Psoas muscle (tissue), 8 donors: Measurements from ENCODE around the gene WDR13. TPM values are rescaled to one million over a fixed set of nuclear protein-coding genes. Genes with fewer than 3 reads are reported as not detected.

Experiments used
- ATAC-seq, 4 donors: fragments of 200-7000 bp; cut with Tn5 transposase; one replicate each; pipeline ENCODE4 v1.9.1; 2020; ENCODE audit warnings: moderate library complexity in 3 of 4, mild to moderate bottlenecking in 2 of 4
- DNase-seq, 2 donors: peaks; one replicate each; pipeline ENCODE4 v3.0.0-alpha.2; 2020
- H3K27ac ChIP-seq: fragments of 200-600 bp; one replicate; pipeline ENCODE4 v1.8.0; 2022
- H3K27me3 ChIP-seq, 3 donors: fragments of 200-600 bp in 1 of 3; one replicate each; pipeline versions ENCODE4 v1.6.1 to v1.8.0; 2013 to 2022; ENCODE audit warnings: low read length in 2 of 3, mild to moderate bottlenecking in 2 of 3, moderate library complexity in 1 of 3; ENCODE audit not compliant: insufficient read depth in 3 of 3
- H3K36me3 ChIP-seq, 2 donors: fragments of 200-600 bp in 1 of 2; one replicate each; pipeline versions ENCODE4 v1.6.1 to v1.8.0; 2013 to 2022; ENCODE audit warnings: low read depth in 1 of 2, mild to moderate bottlenecking in 1 of 2, moderate library complexity in 1 of 2; ENCODE audit not compliant: insufficient read depth in 1 of 2
- H3K4me1 ChIP-seq: fragments of 200-600 bp; one replicate; pipeline ENCODE4 v1.8.0; 2022
- H3K4me3 ChIP-seq: fragments of 200-600 bp; one replicate; pipeline ENCODE4 v1.8.0; 2022; ENCODE audit warnings: mild to moderate bottlenecking
- H3K9me3 ChIP-seq: fragments of 200-600 bp; one replicate; pipeline ENCODE4 v1.8.0; 2022
- CTCF ChIP-seq: fragments of 200-600 bp; IDR thresholded peaks from one replicate; pipeline ENCODE4 v1.8.0; 2022; ENCODE audit warnings: antibody characterized with exemption
- WGBS, 3 donors: extraction: QIAGEN DNeasy Blood & Tissue Kit; methylation state at CpG; one replicate each; pipeline versions ENCODE4 v1.1.6 to v1.1.7; 2013; 5-methylcytosine and 5-hydroxymethylcytosine counted together
- intact Hi-C, 2 donors: fragments of 100-400 bp; cut with DNase I; formaldehyde crosslinking; loops; one replicate each; pipeline versions ENCODE4 v1.11.0 to v1.14.2; 2022
- polyA plus RNA-seq, 3 donors: library from polyadenylated mRNA; stranded (reverse); fragments of 200-250 nt; gene quantifications; one replicate each; pipeline ENCODE4 v1.2.3, GENCODE V29; 2013
- total RNA-seq, 4 donors: library from RNA; stranded (reverse); fragmentation: NEBNext Ultra II Directional in 2 of 4; extraction: Animal tissue kit (Norgen Biotek cat#: 25700) in 2 of 4; gene quantifications; one replicate each; pipeline versions ENCODE4 v1.2.1 to v1.2.4, GENCODE V29; 2021 to 2023
- donor health status: healthy with polysubstance abuse.
- donor health status: DM: no; HTN: no; CAD: no; lungs with moderate emphysema.
- donor health status: Bipolar disorder and iron deficiency.
- donor health status: healthy.
- donor health status: DM: yes; HTN: yes; CAD: no.
- donor health status: DM: no; HTN: no; CAD: no.
- donor health status: DM: no; HTN: no; CAD: no.
- donor health status: DM: yes; HTN: yes; CAD: no.

Gene WDR13
- total and polyA plus RNA-seq, 7 donors, result 103 to 171 (median 122) TPM

DNA sequence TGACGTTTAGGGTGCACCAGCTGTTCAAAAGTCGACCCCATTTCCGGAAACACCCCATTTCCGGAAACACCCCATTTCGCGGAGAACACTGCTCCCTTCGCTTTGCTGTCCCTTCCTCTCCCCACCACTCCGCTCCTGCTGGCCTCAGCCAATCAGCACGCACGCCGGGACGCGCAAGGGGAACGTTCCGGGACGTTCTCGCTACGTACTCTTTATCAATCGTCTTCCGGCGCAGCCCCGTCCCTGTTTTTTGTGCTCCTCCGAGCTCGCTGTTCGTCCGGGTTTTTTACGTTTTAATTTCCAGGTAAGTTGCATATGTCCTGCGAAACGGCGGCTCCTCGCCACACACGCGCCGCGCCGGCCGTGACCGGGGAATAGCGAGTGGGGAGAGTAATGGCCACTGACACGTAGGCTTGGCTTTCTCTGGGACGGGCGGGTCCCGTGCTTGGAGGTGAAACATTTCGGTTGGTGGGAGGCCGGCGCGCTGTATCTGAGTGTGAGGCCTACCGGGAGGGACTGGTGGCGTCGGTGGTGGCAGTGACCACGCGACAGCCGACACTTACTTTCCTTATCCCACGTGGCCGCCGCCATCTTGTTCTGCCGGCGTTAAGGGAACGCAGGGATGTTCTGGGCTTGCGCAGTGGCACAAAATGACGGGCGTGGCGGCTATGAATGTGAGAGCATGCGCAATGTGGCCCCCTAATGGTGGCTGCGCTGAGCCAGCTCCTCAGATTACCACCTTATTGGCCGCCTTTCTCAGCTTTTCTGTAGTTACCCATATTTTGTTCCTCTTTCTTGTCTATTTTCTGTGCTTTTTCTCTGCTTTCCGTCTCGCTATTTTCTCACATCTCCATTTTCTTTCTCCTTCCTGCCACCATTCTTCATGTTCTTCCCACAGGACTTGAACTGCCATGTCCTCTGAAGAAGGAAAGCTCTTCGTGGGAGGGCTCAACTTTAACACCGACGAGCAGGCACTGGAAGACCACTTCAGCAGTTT is 22.7 kb upstream of the WDR13 start, which contains the start of gene RBM3:
Gene RBM3 (plus strand): TSS at position 215 of the 997 bp plus-strand sequence. CDS start 697 bp downstream, at position 912.
- H3K27me3 ChIP-seq, result no peaks in the 10 kb centered on the region
- peaks cover 10 to 44% of the 10 kb centered on the region in 2 donors for H3K36me3 ChIP-seq
- WGBS, 3 donors, result 0 to 37% (median 0%) methylated on average over 47 to 71 of the region's 71 CpGs
- TF ChIP-seq CTCF, result peak; percentile 43
- intact Hi-C loops, result no loop called here
- H3K27ac ChIP-seq, result peak within 1 kb of the TSS; percentile 94
- no peaks in the 10 kb centered on the region for H3K9me3 ChIP-seq
- H3K4me1 ChIP-seq, result peaks cover 8% of the 10 kb centered on the region
- H3K4me3 ChIP-seq, result peak within 1 kb of the TSS; percentile 78
- ATAC-seq (peak; percentile 96 to 98 (median 96)), DNase-seq (peak; percentile 92 to 97)

DNA sequence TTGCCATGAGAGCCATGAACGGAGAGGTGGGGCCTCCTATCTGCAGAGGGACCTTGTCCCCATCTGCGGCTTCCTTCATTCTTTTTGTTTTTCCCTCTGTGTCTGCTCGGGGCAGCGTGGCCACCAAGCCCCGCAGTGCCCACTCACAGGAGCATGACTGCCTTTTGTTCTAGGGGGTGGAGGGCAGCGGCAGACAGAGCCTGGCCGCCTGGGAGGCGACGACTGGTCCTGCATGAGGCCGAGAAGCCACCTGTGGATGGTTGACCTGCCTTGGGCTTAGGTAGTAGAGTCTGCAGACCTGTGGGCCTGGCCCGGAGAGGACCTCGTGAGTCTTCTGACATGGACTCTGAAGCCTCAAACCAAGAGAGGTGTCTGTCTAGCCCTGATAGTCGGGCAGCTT is 21.6 kb upstream of the WDR13 start:
- Histone ChIP-seq H3K4me1 (peaks cover 8% of the 10 kb centered on the region), H3K4me3 (peak overlapping the region; percentile 78), H3K9me3 (no peaks in the 10 kb centered on the region), H3K36me3 (peaks cover 10 to 48% of the 10 kb centered on the region in 2 donors), H3K27me3 (no peaks in the 10 kb centered on the region), H3K27ac (peak overlapping the region; percentile 94)
- TF ChIP-seq CTCF, result no peak
- DNase-seq (no peak), ATAC-seq (no peak)
- intact Hi-C loops, result no loop called here
- WGBS, 3 donors, result 75 to 85% (median 80%) methylated on average over 10 to 13 of the region's 13 CpGs

DNA sequence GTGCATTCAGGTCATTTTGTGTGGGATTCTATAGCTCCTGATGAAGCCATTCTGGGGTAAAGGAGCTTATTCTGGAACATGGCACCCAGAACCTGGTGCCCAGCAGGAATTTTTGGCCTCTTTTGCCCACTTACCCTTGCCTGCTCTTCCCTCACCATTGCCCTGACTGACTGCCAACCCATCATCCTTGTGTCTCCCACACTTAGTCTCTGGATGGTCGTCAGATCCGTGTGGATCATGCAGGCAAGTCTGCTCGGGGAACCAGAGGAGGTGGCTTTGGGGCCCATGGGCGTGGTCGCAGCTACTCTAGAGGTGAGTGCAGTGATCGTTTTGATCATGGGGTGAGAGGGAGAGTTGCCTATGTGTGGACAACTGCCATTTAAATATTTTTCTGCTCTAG is 21.2 kb upstream of the WDR13 start:
- peak overlapping the region; percentile 78 for H3K4me3 ChIP-seq
- ATAC-seq, result no peak
- intact Hi-C loops, result no loop called here
- peaks cover 10 to 48% of the 10 kb centered on the region in 2 donors for H3K36me3 ChIP-seq
- peak overlapping the region; percentile 94 for H3K27ac ChIP-seq
- WGBS, 3 donors, result 60 to 68% (median 68%) methylated on average over 6 of the region's 6 CpGs
- H3K4me1 ChIP-seq, result peaks cover 8% of the 10 kb centered on the region
- TF ChIP-seq CTCF, result no peak
- no peaks in the 10 kb centered on the region for H3K9me3 ChIP-seq
- H3K27me3 ChIP-seq, result no peaks in the 10 kb centered on the region
- DNase-seq, result no peak

GRCh38 chrX:48578661-48579128 is 18.6 kb upstream of the WDR13 start:
- intact Hi-C loops, result no loop called here
- Histone ChIP-seq H3K27ac (no peak overlapping the region), H3K27me3 (no peaks in the 10 kb centered on the region), H3K4me1 (peaks cover 8% of the 10 kb centered on the region), H3K4me3 (no peak overlapping the region), H3K36me3 (peaks cover 10 to 48% of the 10 kb centered on the region in 2 donors), H3K9me3 (no peaks in the 10 kb centered on the region)
- TF ChIP-seq CTCF, result no peak
- 54 to 60% (median 56%) methylated on average over 2 of the region's 2 CpGs for WGBS, 3 donors
- no peak for ATAC-seq
- no peak for DNase-seq
